Superior temporal gyrus (tissue), 1 donor: ENCODE results near the gene PPAT.
"Not testable (repeated sequence)": the region's sequence is repeated elsewhere in the genome, so short reads cannot be mapped to it uniquely, and the experiment has no call there.

Experiments
- DNase-seq: peaks from one replicate; pipeline ENCODE4 v3.0.0-alpha.2; 2016; ENCODE audit errors: extremely low spot score

The PPAT gene

DNA sequence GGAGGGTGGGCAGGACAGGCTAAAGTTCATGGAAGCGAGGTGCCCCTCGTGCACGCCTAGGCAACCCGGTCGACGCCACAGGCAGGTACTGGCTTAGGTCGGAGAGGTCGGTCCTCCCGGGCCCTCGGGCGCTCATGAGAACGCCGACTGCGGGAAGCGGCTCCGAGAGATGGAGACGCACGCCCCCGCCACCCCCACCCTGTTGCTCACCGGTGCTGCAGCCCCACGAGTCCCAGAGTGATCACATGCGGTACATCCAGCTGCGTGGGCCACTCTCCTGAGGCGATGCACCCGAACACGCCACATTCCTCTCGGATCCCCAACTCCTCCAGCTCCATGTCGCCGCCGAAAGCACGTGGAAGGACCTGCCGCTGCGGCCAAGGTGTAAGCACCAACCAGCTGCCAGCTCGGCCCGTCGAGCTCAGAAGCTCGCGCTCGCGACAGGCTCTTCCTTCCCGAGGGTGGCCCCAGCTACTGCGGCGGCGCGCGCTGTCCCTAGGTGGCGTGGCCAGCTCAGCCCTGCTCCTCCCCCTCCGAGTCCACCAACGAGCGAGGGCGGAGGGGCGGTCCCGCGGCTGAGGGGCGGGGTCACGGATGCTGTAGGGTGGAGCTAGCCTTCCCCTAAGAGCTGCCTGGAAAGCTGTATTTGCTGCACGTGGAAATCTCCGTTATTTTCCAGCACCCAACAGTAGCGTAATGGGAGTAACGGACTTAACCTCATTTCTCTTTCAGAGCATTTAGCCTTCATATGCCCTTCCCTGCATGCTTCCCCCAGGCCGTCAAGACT lies at the start of gene PPAT:
Gene PPAT (minus strand): TSS at position 476 of the 787 bp plus-strand sequence. CDS start 138 bp downstream, at position 338.
- peak; percentile 97 for DNase-seq

DNA sequence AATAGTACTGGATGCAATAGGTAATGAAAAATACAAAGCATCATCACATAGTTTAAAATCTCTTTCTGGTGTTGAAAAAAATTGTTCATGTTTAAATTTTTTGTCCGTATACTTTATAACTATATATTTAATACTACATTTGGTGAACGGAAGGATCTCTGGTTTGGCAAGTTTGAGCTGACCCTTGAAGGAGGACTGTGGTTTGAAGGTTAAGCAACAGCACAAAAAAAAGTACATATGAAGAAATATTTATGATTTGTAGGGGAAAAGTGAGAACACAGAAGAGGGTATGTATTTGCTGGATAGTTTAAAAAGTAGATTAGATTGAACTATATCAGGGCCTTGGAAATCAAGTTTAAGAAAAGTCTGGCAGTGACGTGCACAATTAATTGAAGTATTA lies 45.3 kb upstream of the PPAT start:
- no peak for DNase-seq

DNA sequence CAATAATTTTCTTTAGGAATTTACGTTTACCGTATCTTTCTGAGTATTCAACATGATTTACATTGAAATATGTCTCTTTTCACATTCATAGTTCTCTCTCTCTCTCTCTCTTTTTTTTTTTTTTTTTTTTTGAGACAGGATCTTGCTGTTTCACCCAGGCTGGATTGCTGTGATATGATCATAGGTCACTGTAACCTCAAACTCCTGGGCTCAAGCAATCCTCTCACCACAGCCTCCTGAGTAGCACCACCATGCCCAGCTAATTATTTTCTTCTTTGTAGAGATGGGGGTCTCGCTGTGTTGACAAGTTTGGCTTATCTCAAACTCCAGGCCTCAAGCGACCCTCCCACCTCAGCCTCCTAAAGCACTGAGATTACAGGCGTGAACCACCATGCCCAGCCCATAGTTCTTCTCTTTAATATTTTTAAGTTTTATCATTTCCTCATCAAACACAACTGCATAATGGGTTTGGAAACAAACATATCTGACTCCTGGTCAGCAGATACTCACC lies 41.8 kb upstream of the PPAT start:
- no peak for DNase-seq

DNA sequence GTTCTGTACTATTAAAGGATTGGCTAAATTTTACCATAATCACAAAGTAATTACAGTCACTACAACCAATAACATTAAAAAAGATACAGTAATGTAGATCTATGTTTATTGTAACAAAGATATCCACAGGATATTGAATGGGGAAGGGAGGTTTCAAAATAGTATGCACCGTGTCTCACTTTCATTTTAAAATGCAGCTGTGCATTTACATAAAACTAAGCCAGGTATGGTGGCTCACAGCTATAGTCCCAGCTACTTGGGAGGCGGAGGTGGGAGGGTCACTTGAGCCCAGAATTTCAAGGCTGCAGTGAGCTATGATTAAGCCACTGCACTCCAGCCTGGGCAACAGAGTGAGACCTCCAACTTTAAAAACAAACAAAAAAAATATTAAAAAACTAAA lies 40.5 kb upstream of the PPAT start:
- DNase-seq = no peak

DNA sequence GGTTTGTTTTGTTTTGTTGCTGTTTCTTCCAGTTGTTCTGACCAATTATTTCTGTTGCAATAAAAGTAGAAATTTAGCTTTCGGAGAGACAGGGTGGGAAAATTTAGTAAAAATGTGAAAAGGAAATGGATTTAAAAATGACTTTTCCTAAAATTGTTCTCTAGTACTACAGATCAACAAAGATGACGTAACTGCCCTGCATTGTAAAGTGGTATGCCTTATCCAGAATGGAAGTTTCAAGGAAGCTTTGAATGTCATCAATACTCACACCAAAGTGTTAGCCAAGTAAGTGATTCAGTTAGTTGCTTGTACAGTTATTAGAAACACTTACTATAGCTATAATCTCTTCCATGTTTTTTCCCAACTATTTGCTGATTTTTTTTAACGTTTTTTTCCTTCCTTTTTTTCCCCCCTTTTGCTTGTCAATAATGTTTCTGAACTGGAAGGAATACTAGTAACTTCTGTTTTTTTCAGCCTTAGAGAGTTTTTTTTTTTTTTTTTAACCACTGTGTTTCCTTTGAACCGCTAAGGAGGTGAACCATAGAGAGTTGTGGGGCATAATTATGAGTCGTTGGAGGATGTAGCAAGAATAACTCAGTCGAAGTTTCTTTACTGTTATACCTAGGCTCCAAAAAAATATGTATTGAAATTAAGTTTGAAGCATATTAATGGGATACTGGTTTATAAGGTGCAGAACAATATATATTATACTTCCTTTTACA lies 34.2 kb upstream of the PPAT start:
- DNase-seq = no peak

DNA sequence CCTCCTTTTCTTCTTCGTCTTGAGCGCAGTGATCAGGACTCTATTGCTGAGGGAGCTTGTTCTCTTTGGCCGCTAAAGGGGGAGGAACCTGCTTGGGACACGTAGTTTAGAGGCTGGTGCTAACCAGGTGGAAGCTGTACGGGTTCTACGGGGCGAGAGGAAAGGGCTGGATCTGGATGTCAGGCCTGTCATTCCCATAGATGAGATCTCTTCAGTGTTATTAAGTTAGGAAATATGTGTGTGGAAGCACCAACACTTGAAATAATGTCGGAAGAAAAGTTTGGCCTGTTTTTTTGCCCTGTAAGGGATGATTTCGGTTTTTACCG lies 32.6 kb upstream of the PPAT start:
- DNase-seq = peak; percentile 63

DNA sequence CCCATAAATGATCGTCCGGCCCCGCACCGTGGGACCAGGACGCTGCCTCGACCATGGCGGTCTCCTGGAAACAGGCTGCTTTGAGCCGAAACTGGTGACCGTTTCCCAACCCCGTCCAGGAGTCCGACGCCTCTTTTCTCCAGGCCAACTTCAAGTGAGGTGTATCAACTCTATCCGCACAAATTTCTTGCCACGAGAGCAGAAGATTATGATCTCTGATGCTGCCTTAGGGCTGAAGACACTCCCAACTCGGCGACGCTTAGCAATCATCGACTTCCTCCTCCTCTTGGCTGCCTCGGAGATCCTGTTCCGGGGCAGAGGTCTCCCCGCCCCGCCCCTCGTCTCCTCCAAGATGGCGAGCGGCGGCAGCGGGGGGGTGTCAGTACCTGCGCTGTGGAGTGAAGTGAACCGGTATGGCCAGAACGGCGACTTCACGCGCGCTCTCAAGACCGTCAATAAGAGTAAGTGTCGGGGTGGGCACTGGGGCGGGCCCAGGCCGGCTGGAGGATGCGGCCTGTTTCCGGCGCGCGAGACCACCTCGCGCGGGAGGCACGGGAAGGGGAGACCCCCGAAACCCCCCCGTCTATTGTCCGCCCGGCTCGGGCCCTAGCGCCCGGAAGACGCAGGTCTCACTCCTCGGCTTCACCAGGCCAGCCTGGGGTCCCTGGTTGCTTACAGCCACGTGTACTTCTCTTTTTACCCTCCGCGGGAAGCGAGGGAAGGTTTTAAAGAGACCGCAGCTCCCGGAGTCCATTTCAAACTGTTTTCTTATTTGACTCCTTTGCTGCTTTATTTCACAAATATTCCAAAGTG lies 32.1 kb upstream of the PPAT start, which contains the start of gene SRP72:
Gene SRP72 (plus strand): TSS at position 334 of the 813 bp plus-strand sequence. CDS start 19 bp downstream, at position 353.
- peak; percentile 92 for DNase-seq

DNA sequence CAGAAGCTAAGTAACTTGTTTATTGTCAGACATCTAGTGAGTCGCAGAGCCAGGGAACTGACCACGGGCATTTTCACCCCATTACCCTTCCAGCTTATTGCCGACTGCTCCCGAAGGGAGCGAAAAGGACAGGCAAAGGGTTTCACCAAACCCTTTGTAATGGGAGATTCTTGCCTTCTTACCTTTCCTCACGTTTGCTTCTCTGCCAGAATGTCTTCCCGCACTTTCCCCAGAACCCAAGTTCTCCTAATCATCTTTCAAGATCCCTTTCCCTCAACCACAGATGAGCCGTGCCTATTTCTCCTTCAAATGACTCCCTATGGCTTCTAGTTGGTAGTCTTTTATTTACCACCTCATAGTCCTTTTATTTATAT lies 31.5 kb upstream of the PPAT start:
- DNase-seq = no peak

DNA sequence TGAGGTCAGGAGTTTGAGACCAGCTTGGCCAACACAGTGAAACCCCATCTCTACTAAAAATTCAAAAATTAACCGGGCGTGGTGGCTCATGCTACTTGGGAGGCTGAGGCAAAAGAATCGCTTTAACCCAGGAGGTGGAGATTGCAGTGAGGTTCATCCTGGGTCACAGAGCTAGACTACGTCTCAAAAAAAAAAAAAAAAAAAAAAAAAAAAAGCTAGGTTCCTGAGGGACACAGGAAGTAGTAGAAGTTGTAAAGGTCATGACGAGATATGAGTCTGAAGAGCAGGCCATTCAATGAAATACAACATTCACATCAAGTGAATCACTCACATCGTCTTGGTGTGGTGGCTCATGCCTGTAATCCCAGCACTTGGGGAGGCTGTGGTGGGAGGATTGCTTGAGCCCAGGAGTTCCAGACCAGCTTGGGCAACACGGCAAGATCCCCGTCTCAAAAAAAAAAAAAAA lies 30.9 kb upstream of the PPAT start:
- not testable (repeated sequence) for DNase-seq

DNA sequence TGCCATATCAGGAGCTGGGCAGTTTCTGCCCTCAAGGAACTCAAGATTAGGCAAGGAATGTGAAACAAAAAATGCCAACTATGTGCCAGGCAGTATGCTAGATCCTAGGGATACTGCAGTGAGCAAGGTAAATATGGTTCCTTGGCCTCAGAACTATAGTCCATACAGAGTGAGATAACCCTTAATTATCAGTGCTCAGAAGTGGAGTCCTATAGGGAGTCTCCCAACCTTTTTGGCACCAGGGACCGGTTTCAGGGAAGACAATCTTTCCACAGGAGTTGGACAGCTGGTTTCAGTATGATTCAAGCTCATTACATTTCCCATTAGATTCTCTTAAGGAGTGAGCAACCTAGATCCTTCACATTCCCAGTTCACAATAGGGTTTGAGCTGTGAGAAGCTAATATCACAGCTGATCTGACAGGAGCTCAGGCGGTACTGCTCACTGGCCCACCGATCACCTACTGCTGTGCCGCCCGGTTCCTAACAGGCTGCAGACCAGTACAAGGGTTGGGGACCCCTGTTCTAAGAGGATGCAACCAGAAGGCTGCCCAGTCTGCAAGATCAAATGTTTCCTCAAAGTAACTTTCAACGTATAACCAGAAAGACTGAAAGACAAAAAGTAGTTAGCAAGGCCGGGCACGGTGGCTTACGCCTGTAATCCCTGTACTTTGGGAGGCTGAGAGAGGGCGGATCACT lies 30.3 kb upstream of the PPAT start:
- no peak for DNase-seq

DNA sequence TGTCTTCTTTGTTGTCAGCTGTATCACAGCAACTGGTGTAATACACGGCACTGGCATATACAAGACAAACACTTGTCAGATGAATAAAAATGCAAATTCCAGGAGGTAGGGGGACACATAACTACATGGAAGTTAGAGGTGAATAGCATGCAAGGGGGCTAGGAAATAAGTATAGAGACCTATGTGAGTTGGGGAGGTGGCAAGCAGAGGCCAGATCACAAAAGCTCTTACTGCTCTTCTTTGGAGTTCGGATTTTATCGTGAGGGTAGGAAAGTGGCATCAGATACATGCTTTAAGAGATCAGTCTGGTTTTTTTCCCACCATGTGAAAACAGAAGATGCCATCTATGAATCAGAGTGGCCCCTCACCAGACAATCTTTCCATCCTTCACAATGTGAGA lies 29.2 kb upstream of the PPAT start:
- DNase-seq = no peak

DNA sequence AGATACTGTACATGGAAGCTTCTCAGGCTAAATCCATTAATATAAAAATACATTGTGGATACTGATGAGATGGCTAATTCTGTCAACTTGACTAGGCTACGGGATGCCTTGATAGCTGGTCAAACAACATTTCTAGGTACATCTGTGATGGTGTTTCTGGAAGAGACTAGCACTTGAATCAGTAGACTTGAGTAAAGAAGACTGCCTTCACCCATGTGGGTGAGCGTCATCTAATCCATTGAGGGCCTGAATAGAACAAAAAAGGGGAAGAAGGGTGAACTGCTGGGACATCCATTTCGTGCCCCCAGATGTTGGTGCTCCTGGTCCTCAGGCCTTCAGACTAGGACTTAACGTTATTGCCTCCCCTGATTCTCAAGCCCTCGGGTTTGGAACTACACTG lies 28.3 kb upstream of the PPAT start:
- DNase-seq = no peak

DNA sequence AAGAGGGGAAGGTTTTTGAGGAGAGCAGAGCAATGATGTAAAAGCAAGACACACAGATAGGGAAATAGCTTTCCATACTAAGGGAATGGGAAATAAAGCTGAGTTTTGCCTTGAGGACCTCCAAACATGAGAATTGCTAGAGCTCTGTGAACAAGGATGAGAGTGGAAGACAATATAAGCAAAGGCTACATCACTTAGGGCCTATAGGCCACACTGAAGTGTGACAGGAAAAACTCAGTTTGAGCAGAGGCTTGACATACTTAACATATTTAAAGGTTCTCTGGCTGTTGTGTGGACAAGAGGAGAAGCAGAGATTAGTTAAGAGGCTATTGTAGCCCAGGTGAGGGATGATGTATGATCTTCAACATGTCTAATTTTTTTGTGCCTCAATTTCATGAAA lies 26.7 kb upstream of the PPAT start:
- DNase-seq = no peak

DNA sequence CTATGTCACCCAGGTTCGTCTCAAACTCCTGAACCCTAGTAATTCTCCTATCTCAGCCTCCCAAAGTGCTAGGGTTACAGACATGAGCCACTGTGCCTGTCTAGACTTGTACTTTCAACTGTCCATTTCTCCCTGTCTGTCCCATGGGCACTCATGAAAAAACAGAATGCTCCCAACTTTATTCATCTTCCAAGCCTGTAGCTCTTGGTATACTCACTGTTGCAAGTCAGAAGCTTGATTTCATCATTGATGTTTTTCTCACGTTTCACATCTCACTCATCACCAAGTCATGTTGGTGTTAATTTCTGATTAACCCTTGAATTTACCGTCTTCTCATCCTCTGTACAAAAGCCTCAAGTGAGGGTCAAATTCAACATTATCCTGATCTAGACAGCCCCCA lies 24.7 kb upstream of the PPAT start:
- DNase-seq = no peak

DNA sequence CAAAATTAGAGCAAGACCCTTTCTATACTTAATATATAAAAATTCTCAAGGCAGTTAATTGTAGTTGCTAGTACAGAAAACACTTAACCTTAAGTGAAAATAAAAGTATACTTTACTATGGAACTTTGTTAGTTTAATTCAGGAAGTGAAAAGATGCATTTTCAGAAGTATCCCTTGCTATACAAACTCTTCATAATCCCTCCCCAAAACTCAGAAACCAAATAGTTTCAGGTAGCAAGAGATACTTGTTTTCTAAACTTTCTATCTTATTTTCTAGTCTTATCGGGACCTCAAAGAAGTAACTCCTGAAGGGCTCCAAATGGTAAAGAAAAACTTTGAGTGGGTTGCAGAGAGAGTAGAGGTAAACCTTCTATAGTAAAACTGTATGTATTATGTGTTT lies 14.9 kb upstream of the PPAT start:
- DNase-seq = no peak

DNA sequence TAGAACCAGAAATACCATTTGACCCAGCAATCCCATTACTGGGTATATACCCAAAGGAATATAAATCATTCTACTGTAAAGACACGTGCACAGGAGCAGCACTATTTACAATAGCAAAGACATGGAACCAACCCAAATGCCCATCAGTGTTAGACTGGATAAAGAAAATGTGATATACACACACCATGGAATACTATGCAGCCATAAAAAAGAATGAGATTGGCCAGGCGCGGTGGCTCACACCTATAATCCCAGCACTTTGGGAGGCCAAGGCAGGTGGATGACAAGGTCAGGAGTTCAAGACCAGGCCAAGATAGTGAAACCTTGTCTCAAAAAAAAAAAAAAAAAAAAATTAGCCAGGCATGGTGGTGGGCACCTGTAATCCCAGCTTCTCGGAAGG lies 14.1 kb upstream of the PPAT start:
- DNase-seq = not testable (repeated sequence)

DNA sequence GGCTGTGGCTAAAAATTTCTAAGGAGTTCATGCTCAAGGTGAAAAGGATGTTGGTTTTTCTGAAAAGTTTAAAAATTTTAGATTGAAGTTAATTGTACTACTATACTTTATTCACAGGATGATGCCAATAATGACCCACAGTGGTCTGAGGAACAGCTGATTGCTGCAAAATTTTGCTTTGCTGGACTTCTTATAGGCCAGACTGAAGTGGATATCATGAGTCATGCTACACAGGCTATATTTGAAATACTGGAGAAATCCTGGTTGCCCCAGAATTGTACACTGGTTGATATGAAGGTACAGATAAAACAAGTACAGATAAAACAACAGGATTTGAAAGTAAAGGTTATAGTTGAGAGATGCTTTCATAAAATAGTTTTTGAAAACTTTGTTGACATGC lies 12.9 kb upstream of the PPAT start:
- DNase-seq = no peak

DNA sequence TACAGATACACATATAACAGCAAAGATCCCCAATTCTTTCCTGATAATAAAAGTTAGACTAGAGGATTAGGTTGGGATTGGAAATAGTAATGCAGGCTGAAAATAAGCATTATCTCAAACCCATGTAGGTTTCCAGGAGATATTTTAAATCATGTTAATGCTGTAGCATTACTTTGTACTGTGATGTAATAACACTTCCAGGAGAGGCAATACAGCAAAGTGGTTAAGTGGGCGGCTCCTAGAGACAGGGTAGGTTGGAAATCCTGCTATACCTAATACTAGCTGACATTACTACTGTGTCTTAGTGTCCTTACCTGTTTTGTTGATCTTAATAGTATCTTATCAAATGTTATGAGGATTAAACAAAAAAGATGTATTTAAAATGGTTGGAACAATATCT lies 10.3 kb upstream of the PPAT start:
- no peak for DNase-seq

DNA sequence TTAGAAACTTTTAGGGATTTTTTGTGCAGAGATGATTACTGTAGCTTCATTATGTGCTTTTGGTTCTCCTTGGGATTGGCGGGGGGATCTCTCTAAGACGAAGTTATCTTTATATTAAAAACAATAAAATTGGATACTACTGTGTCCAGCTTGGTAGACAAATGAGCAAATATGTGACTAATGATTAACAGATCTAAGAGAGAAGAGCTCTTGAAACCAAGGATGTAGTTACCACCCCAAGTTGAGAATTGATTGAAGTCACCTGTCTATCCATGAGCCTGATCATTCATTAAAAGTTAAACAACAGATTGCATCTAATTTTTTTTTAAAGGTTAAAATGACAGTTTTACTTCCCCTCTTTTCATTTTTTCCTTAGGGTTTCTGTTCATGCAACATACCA lies 9.3 kb upstream of the PPAT start:
- DNase-seq = no peak

DNA sequence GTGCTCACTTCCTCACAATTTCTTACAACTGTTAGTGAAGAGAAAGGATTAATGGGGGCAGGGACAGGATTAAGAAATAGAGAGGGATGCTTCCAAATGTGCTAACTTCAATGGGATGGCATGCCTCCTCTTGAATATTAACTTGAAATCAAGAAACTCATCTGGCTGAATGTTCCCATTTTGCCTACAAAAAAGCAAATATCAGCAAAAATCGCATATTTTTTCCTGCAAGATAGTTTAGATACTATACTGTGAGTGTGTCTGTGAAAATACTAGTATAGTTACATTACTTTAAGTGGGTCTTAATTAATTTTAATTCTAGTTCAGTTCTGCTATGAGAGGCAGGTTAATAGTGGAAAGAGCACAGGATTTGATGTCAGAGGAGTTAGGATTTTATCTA lies 5.6 kb upstream of the PPAT start:
- DNase-seq = no peak

DNA sequence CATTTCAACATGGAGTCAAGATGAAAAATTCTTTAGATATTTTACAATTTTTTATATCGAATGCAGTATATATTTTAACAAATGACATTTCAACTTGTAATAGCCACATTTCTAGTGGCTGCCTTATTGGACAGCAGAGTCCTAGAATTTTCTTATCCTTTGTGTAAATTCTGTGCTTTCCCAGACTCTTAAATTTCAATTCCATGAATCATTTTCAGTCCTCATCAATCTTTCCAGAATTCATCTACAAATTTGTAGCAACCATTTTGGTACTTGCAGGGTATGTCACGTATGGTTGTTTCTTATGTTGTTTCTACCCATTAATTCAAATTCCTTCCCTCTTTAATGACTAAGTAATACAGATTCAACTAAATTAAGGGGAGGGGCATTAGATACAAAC lies 3.4 kb upstream of the PPAT start:
- DNase-seq = no peak
